ENCODE results near the gene U2SURP.

The U2SURP gene

GRCh38 chr3:143089965-143090364 is 88.6 kb downstream of the U2SURP start:
- DNase-seq (ENCODE audit: extremely low read depth, low read depth): no peak
- no peak for TF ChIP-seq CTCF (IDR thresholded peaks at IDR 0.05; ENCODE audit: low read depth, low read length)

- DNase-seq (ENCODE audit: extremely low read depth, low read depth): no peak
- TF ChIP-seq CTCF (IDR thresholded peaks at IDR 0.05; ENCODE audit: low read depth, low read length): no peak
Measured at GRCh38 chr3:143090486-143090885, 89.1 kb downstream of the U2SURP start.

DNA sequence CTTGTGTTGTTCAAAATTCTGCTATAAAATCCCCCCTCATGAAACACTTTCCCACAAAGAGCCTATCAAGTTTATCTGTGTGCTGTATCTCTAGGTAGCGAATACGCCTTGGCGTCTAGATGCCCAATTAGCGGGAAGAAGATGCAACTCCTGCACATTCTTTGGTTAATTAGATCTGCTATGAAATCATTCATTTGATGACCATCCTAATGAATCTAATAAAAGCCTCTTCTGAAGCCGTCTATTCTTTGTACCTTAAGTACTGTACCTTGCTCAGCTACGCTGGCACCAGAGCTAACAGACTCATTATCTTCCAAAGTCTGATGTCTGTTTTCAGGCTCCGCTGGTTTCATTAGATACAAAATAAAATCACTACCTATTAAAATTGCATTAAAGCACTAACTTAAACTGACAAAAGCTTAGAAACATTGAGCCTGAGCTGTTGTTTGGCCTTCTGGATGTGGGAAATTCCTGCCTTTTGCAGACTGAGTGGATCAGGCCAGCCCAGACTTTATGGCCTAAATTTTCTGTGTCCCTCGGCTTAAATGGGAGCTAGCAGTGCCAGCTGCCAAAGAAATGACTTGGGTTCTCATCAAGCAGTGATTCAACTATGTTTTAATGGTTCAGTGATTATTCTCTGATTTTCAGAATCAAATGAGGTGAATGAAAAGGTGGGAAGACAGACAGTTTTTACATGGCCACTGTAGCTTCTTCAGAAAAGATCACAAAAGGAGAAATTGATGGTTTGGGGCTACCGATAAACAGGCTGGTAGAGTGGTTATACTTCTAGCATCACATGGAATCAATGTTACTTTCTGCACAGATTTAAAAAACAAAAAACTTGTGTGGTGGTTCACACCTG is 89.8 kb downstream of the U2SURP start:
- no peak for DNase-seq (ENCODE audit: extremely low read depth, low read depth)

GRCh38 chr3:143092191-143092590 is 90.8 kb downstream of the U2SURP start:
- DNase-seq (ENCODE audit: extremely low read depth, low read depth): no peak
- no peak for TF ChIP-seq CTCF (IDR thresholded peaks at IDR 0.05; ENCODE audit: low read depth, low read length)

More for the DNA sequence above, 89.8 kb downstream of the U2SURP start:
- no peak for TF ChIP-seq CTCF (IDR thresholded peaks at IDR 0.05; ENCODE audit: low read depth, low read length)

GRCh38 chr3:143095813-143096212 is 94.4 kb downstream of the U2SURP start:
- no peak for TF ChIP-seq CTCF (IDR thresholded peaks at IDR 0.05; ENCODE audit: low read depth, low read length)
- no peak for DNase-seq (ENCODE audit: extremely low read depth, low read depth)

DNA sequence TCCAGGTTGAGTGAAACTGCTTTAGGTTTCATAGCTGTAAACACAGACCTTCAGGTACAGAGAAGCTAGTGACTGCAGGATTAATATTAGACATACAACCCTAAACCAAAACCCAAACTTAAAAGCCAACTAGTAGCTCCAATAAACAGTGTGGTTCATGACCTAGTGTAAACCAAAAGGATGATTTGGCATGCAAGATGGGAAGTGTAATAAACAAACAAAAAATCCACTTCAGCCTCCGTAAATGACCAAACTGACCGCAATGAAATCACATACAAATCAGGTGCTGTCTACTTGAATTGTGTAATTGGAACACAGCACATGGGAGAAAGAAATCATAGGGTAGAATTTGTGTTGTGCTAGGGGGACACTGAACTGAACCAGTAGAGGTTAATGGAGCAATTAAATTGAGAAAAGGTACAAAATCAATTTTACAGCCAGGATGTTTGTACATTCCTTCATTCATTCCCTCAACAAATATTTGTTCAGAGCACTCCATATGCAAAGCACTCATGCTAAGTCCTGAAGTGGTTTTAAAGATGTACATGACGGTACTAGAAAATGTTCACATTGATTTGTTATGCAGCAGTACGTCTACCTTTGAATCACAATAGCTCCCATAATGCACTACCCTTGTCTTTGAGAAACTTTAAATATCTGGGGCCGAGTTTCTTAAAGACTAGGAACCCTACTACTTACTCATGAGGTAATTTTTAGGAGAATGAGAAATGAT is 96.8 kb downstream of the U2SURP start:
- TF ChIP-seq CTCF (IDR thresholded peaks at IDR 0.05; ENCODE audit: low read depth, low read length): no peak
- DNase-seq (ENCODE audit: extremely low read depth, low read depth): no peak

DNA sequence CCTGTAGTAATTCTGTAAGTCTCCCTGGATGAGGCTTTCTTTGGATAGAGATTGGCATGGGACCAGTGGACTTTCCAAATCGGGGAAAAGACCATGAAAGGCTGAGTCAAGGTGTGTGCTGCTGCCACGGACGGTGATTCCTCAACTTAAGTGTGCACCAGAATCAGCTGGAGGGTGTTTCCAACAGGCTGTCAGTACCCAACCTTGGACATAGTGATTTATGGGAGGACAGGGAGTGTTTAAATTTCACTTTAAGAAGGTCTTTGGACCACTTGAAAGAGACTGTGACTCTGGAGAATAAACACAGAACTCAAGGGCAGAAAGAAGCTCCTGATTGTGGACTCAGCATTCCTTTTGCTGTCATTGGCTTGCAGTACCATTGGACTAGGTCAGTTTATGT is 97.8 kb downstream of the U2SURP start:
- no peak for DNase-seq (ENCODE audit: extremely low read depth, low read depth)

More for the DNA sequence above, 97.8 kb downstream of the U2SURP start:
- TF ChIP-seq CTCF (IDR thresholded peaks at IDR 0.05; ENCODE audit: low read depth, low read length): no peak

Data from AG09319 (cell line).